HUES64 (cell line): Measurements from ENCODE around the gene DCLK2.

ENCODE experiments used
- H3K27ac ChIP-seq: 2 replicates; pipeline ENCODE4 v1.7.0; 2013; ENCODE audit warnings: low read depth, low read length, inconsistent platforms
- H3K27me3 ChIP-seq: 2 replicates; pipeline ENCODE4 v1.6.1; 2013; ENCODE audit warnings: mild to moderate bottlenecking, low read length; ENCODE audit not compliant: insufficient read depth
- H3K36me3 ChIP-seq: 2 replicates; pipeline ENCODE4 v1.6.1; 2013; ENCODE audit warnings: mild to moderate bottlenecking, low read length; ENCODE audit not compliant: insufficient read depth
- H3K4me1 ChIP-seq: 2 replicates; pipeline ENCODE4 v1.6.1; 2013; ENCODE audit warnings: mild to moderate bottlenecking, low read length, moderate library complexity; ENCODE audit not compliant: insufficient read depth
- H3K4me3 ChIP-seq: 2 replicates; pipeline ENCODE4 v1.5.1; 2013; ENCODE audit warnings: mild to moderate bottlenecking, low read length, moderate library complexity
- H3K9ac ChIP-seq: 2 replicates; pipeline ENCODE4 v1.6.1; 2013; ENCODE audit warnings: mild to moderate bottlenecking, low read depth, low read length
- H3K9me3 ChIP-seq: 2 replicates; pipeline ENCODE4 v1.6.1; 2013; ENCODE audit warnings: low read depth, low read length; ENCODE audit not compliant: insufficient read depth
- WGBS: fragments of 150-250, 120-280 bp; methylation state at CpG from one replicate; pipeline ENCODE4 v1.1.7; 2013; ENCODE audit warnings: missing lambda C conversion rate; 5-methylcytosine and 5-hydroxymethylcytosine counted together

The DCLK2 gene

DNA sequence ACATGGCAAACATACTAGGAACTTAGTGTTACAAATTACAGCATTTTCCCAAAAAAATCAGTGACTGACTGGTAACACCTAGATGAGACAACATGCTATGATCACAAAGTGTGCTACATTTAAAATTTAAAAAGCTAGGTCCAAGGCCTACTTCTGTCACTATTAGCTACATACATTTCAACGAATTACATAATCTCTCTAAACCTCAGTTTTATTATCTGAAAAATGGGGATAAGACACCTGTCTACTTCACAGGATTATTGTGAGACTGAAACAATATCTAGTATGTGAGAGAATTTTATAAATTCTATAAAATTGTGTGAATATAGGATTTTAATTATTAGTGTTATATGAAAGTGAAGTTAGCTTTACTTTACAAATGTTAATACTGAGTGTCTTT, 228.5 kb downstream of the DCLK2 start:
- Histone ChIP-seq H3K9me3 (no peaks in the 10 kb centered on the region), H3K4me1 (0 out of 2 replicates have a peak, but pooled peaks cover 2% of the 10 kb centered on the region), H3K27ac (no peak overlapping the region), H3K9ac (no peak overlapping the region), H3K4me3 (no peak overlapping the region), H3K27me3 (no peaks in the 10 kb centered on the region), H3K36me3 (no peaks in the 10 kb centered on the region)
- 100% methylated on average over 1 of the region's 1 CpG for WGBS
